PC-3 (cell line): Measurements from ENCODE around the gene CYTH4. TPM values are rescaled to one million over a fixed set of nuclear protein-coding genes. Genes with fewer than 3 reads are reported as not detected.

Experiments used
- ATAC-seq: fragments of 200-7000 bp; cut with Tn5 transposase; 2 replicates; pipeline ENCODE4 v1.9.1; 2020; ENCODE audit warnings: mild to moderate bottlenecking, moderate library complexity
- BruUV-seq: library from RNA; stranded (reverse); fragments of 400-500 nt; replicated peaks from 2 replicates; lab custom pipeline; 2021; lab: Mats Ljungman, UMichigan
- CTCF ChIA-PET: fragments of 300-600 bp; sonication (Branson Sonifier 250); formaldehyde crosslinking; loops from one replicate; lab custom pipeline; 2022; ENCODE audit warnings: antibody characterized with exemption; lab: Charles Lee
- POLR2A ChIA-PET: fragments of 300-600 bp; sonication (Branson Sonifier 250); formaldehyde crosslinking; loops from one replicate; lab custom pipeline; 2022; ENCODE audit warnings: antibody characterized with exemption; ENCODE audit not compliant: unreplicated experiment; lab: Charles Lee
- DNase-seq: peaks from one replicate; pipeline ENCODE4 v3.0.0-alpha.2; 2015
- H2AFZ ChIP-seq: fragments of 300-600 bp; sonication (generic); 2 replicates; pipeline ENCODE4 v1.6.0; 2016; ENCODE audit warnings: antibody characterized with exemption, low read length
- H3F3A ChIP-seq: fragments of 300-600 bp; sonication (generic); one replicate; pipeline ENCODE4 v1.6.0; 2017; ENCODE audit warnings: antibody characterized with exemption, low read length, control low read depth, mild to moderate bottlenecking; ENCODE audit not compliant: unreplicated experiment
- H3K27ac ChIP-seq: fragments of 300-600 bp; sonication (generic); 2 replicates; pipeline ENCODE4 v1.5.1; 2016; ENCODE audit warnings: mild to moderate bottlenecking, low read length
- H3K27me3 ChIP-seq: fragments of 300-600 bp; sonication (generic); 2 replicates; pipeline ENCODE4 v1.6.1; 2016; ENCODE audit warnings: low read length, mixed read lengths
- H3K36me3 ChIP-seq: fragments of 300-600 bp; sonication (generic); 2 replicates; pipeline ENCODE4 v1.6.1; 2016; ENCODE audit warnings: low read depth, mixed run types, low read length, mixed read lengths
- H3K4me1 ChIP-seq: fragments of 300-600 bp; sonication (generic); 2 replicates; pipeline ENCODE4 v1.5.1; 2016; ENCODE audit warnings: low read length; ENCODE audit not compliant: insufficient read depth
- H3K4me2 ChIP-seq: fragments of 300-600 bp; sonication (generic); 2 replicates; pipeline ENCODE4 v1.6.0; 2016; ENCODE audit warnings: low read length
- H3K4me3 ChIP-seq: fragments of 300-600 bp; sonication (generic); 2 replicates; pipeline ENCODE4 v1.5.1; 2016; ENCODE audit warnings: mild to moderate bottlenecking, low read length, mixed read lengths
- H3K79me2 ChIP-seq: fragments of 300-600 bp; sonication (generic); 2 replicates; pipeline ENCODE4 v1.6.1; 2017; ENCODE audit warnings: low read length, mixed read lengths
- H3K9ac ChIP-seq: fragments of 300-600 bp; sonication (generic); 2 replicates; pipeline ENCODE4 v1.6.0; 2016; ENCODE audit warnings: mild to moderate bottlenecking, low read length
- H3K9me2 ChIP-seq: fragments of 300-600 bp; sonication (generic); replicated peaks from 2 replicates; pipeline ENCODE4 v1.6.1; 2016; ENCODE audit warnings: mixed run types, low read length, mixed read lengths
- H3K9me3 ChIP-seq: fragments of 300-600 bp; sonication (generic); 2 replicates; pipeline ENCODE4 v1.6.1; 2016; ENCODE audit warnings: low read length, mixed read lengths
- H4K20me1 ChIP-seq: fragments of 300-600 bp; sonication (generic); 2 replicates; pipeline ENCODE4 v1.6.1; 2016; ENCODE audit warnings: low read length, mixed read lengths
- CTCF ChIP-seq: fragments of 300-600 bp; sonication (generic); conservative IDR thresholded peaks from 2 replicates; pipeline ENCODE4 v1.5.1; 2017; ENCODE audit warnings: antibody characterized with exemption, low read depth, mild to moderate bottlenecking, low read length
- EZH2 ChIP-seq: fragments of 300-600 bp; sonication (generic); IDR thresholded peaks from one replicate; pipeline ENCODE4 v1.6.1; 2017; ENCODE audit warnings: antibody characterized with exemption, mild to moderate bottlenecking, low read length; ENCODE audit not compliant: unreplicated experiment
- EZH2phosphoT487 ChIP-seq: fragments of 300-600 bp; sonication (generic); IDR thresholded peaks from 2 replicates; pipeline ENCODE4 v1.6.1; 2018; ENCODE audit warnings: mild to moderate bottlenecking, antibody characterized with exemption, low read length, borderline replicate concordance
- intact Hi-C: fragments of 100-400 bp; cut with micrococcal nuclease; formaldehyde crosslinking; loops from 2 replicates; pipeline ENCODE4 v1.9.0; 2023
- total RNA-seq: library from RNA; depleted of rRNA; stranded (reverse); fragments of >200 nt; gene quantifications from 2 replicates; pipeline ENCODE4 v1.2.3, GENCODE V29; 2014

CYTH4 gene
- total RNA-seq, 1 experiment from 2014 or later, result 1.9 TPM

DNA sequence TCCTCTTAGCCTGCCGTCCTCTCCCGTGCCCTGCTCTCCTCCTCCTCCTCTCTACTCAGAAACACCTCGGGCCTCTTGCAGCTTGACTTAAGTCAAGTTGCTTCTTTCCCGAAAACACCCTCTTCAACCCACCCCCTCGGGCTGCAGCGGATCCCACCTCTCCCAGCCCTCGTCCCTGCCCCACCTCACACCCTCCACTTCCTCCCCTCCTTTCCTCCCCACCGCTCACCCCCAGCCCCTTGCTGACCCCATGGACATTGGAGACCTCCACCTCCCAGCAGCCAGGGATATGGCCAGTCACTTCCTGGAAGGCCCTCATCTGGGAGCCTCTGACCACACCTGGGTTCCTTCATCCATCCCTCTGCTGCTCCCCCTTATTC, 8.5 kb upstream of the CYTH4 start:
- DNase-seq (no peak), ATAC-seq (no peak)
- Histone ChIP-seq H3K4me2 (no peak overlapping the region), H3K4me1 (peaks cover 7% of the 10 kb centered on the region), H3K4me3 (no peak overlapping the region), H3K9ac (no peak overlapping the region), H2AFZ (no peak overlapping the region), H3K9me3 (no peaks in the 10 kb centered on the region), H3K36me3 (no peaks in the 10 kb centered on the region), H3K9me2 (no peaks in the 10 kb centered on the region), H3F3A (no peaks in the 10 kb centered on the region), H4K20me1 (no peaks in the 10 kb centered on the region), H3K27ac (no peak overlapping the region), H3K27me3 (no peaks in the 10 kb centered on the region), H3K79me2 (no peaks in the 10 kb centered on the region)
- intact Hi-C loops, result no loop called here
- ChIA-PET POLR2A (no interaction called here), CTCF (interaction anchor here (0.5 to 0.9 kb wide), 2 partner anchors 11 to 319 kb away, joined by 4 to 10 read pairs; no protein-coding TSS in a partner anchor)
- BruUV-seq, result no TSS peak
- TF ChIP-seq CTCF, result no peak
- no peak for TF ChIP-seq EZH2
- no peak for TF ChIP-seq EZH2phosphoT487

DNA sequence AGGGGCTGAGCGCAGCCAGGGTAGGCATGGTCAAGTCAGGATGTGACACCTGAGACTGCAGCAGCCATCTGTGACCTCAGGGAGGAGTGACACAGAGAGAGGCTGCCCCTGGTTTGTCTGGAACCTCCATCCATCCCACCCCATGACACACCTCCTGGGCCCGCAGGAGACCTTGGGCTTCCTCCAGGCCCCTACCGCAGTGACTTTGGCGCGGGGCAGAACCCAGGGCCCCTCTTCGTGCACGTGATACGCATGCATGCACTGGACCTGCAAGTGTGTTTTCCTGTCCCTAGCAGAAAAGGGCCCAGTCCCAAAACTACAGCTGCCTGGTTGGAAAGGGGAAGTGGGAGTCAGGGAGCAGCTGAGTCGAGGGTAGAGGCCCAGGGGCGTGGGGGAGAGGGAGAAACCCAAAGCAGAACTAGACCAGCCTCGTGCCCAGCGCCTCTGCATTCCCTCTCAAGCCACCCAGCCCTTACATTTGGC, 7.9 kb upstream of the CYTH4 start:
- Histone ChIP-seq H3K9me3 (no peaks in the 10 kb centered on the region), H4K20me1 (no peaks in the 10 kb centered on the region), H3K4me3 (no peak overlapping the region), H3K9me2 (no peaks in the 10 kb centered on the region), H3F3A (no peaks in the 10 kb centered on the region), H3K79me2 (no peaks in the 10 kb centered on the region), H3K27ac (no peak overlapping the region), H3K36me3 (no peaks in the 10 kb centered on the region), H2AFZ (no peak overlapping the region), H3K27me3 (no peaks in the 10 kb centered on the region), H3K4me1 (peaks cover 7% of the 10 kb centered on the region), H3K9ac (no peak overlapping the region), H3K4me2 (no peak overlapping the region)
- TF ChIP-seq EZH2 (no peak), CTCF (no peak), EZH2phosphoT487 (no peak)
- BruUV-seq, result no TSS peak
- intact Hi-C loops, result no loop called here
- ChIA-PET CTCF (no interaction called here), POLR2A (no interaction called here)
- ATAC-seq, result no peak
- no peak for DNase-seq

DNA sequence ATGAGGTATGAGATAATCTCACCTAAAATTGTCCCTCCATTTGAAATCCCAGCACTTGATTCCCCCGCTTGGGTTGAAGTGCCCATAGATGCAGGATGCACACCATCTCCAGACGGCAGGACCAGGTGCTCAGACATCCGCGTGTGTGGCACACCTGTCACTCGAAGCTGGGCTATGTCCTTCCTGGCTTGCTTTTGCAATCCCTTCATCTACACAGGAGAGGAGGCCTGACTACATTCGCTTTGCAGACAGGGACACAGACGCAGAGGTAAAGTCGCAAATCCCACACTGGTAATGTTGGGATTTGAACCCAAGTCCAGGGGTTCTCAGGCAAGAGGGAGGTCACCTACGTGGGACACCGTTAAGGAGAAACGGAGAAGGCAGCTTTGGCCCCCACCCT, 7.2 kb upstream of the CYTH4 start:
- no peak overlapping the region for H3K4me3 ChIP-seq
- H3K9me2 ChIP-seq, result no peaks in the 10 kb centered on the region
- intact Hi-C loops, result no loop called here
- CTCF ChIA-PET, result no interaction called here
- peaks cover 7% of the 10 kb centered on the region for H3K4me1 ChIP-seq
- no peak overlapping the region for H3K27ac ChIP-seq
- no peaks in the 10 kb centered on the region for H4K20me1 ChIP-seq
- H3K9ac ChIP-seq, result no peak overlapping the region
- no peaks in the 10 kb centered on the region for H3K9me3 ChIP-seq
- POLR2A ChIA-PET, result no interaction called here
- no peaks in the 10 kb centered on the region for H3K27me3 ChIP-seq
- H3F3A ChIP-seq, result no peaks in the 10 kb centered on the region
- DNase-seq (no peak), ATAC-seq (no peak)
- H2AFZ ChIP-seq, result no peak overlapping the region
- no peak overlapping the region for H3K4me2 ChIP-seq
- no peaks in the 10 kb centered on the region for H3K79me2 ChIP-seq
- TF ChIP-seq EZH2phosphoT487, result no peak
- TF ChIP-seq CTCF, result no peak
- TF ChIP-seq EZH2, result no peak
- no peaks in the 10 kb centered on the region for H3K36me3 ChIP-seq
- no TSS peak for BruUV-seq
